Smooth muscle cell (in vitro differentiated cells): ENCODE measurements around the gene TM4SF1. TPM values are rescaled to one million over a fixed set of nuclear protein-coding genes. Genes with fewer than 3 reads are reported as not detected.
A peak's percentile ranks its signal among the peaks of the same experiment; 100 is the strongest.

Source experiments
- DNase-seq: peaks from one replicate; lab custom pipeline; 2025; ENCODE audit not compliant: unreplicated experiment; lab: John Stamatoyannopoulos, UW
- H2AFZ ChIP-seq: fragments of 200-600 bp; sonication (generic); 2 replicates; pipeline ENCODE4 v1.6.0; 2016; ENCODE audit warnings: antibody characterized with exemption, low read depth, mild to moderate bottlenecking
- H3F3A ChIP-seq: fragments of 200-600 bp; sonication (generic); 2 replicates; pipeline ENCODE4 v1.6.0; 2017; ENCODE audit warnings: antibody characterized with exemption, low read depth
- H3K27ac ChIP-seq: fragments of 200-600 bp; sonication (generic); 2 replicates; pipeline ENCODE4 v1.5.1; 2016; ENCODE audit warnings: low read depth, mild to moderate bottlenecking
- H3K27me3 ChIP-seq: fragments of 200-600 bp; sonication (generic); 2 replicates; pipeline ENCODE4 v1.6.1; 2016; ENCODE audit warnings: low read depth, mild to moderate bottlenecking
- H3K36me3 ChIP-seq: fragments of 200-600 bp; sonication (generic); 2 replicates; pipeline ENCODE4 v1.5.1; 2016; ENCODE audit warnings: low read depth
- H3K4me1 ChIP-seq: fragments of 200-600 bp; sonication (generic); 2 replicates; pipeline ENCODE4 v1.5.1; 2016; ENCODE audit warnings: low read depth
- H3K4me2 ChIP-seq: fragments of 200-600 bp; sonication (generic); 2 replicates; pipeline ENCODE4 v1.6.0; 2016; ENCODE audit warnings: mild to moderate bottlenecking
- H3K4me3 ChIP-seq: fragments of 200-600 bp; sonication (generic); 2 replicates; pipeline ENCODE4 v1.5.1; 2016; ENCODE audit warnings: mild to moderate bottlenecking
- H3K79me2 ChIP-seq: fragments of 200-600 bp; sonication (generic); 2 replicates; pipeline ENCODE4 v1.6.0; 2016; ENCODE audit warnings: low read depth, mild to moderate bottlenecking
- H3K9ac ChIP-seq: fragments of 200-600 bp; sonication (generic); 2 replicates; pipeline ENCODE4 v1.6.0; 2016; ENCODE audit warnings: low read depth
- H3K9me3 ChIP-seq: fragments of 200-600 bp; sonication (generic); replicated peaks from 2 replicates; pipeline ENCODE4 v1.5.1; 2016; ENCODE audit warnings: low read depth
- H4K20me1 ChIP-seq: fragments of 200-600 bp; sonication (generic); 2 replicates; pipeline ENCODE4 v1.6.0; 2016; ENCODE audit warnings: low read depth
- WGBS: methylation state at CpG from one replicate; pipeline ENCODE4 v1.1.7; 2016; ENCODE audit warnings: low lambda C conversion rate; 5-methylcytosine and 5-hydroxymethylcytosine counted together
- polyA plus RNA-seq: library from polyadenylated mRNA; unstranded; fragments of >200 nt; fragmentation: Nextera tagmentation; extraction: Ambion mirVana; gene quantifications from 2 replicates; pipeline ENCODE4 v1.2.1, GENCODE V29; 2016
- total RNA-seq: library from RNA; depleted of rRNA; stranded (reverse); fragments of >200 nt; gene quantifications from 2 replicates; pipeline ENCODE4 v1.2.3, GENCODE V29; 2014
- TF ChIP-seq, protein P1 (sequence below): fragments of 200-600 bp; sonication (generic); IDR thresholded peaks from 2 replicates; pipeline ENCODE4 v1.5.1; 2017; ENCODE audit warnings: borderline replicate concordance, mild to moderate bottlenecking, antibody characterized with exemption; ENCODE audit not compliant: insufficient read depth, poor library complexity, severe bottlenecking

Gene TM4SF1
- total and polyA plus RNA-seq, 2 experiments from 2014 or later: 37.5 to 134 TPM

DNA sequence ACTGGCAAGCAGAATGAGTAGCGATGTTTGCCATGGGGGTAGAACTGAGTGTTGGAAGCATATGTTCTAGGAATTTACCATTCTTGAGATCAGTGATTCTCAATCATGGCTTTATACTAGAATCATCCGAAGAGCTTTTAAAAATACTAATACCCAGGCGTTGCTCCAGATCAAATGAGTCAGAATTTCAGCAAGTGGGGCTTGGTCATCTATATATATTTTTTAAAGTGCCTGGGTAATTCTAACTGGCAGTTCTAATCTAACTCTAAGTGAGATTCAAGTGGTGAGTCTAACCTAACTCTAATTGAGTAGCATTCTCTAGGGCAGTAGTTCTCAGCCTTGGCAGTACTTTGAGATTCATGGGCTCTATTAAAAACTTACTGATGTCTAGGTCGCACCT lies 20.8 kb downstream of the TM4SF1 start:
- Histone ChIP-seq H3K9me3 (no peaks in the 10 kb centered on the region), H3K4me1 (no peaks in the 10 kb centered on the region), H3K79me2 (no peaks in the 10 kb centered on the region), H3K27ac (no peak overlapping the region), H3K36me3 (no peaks in the 10 kb centered on the region), H3K4me2 (no peak overlapping the region), H2AFZ (no peak overlapping the region), H3K27me3 (no peaks in the 10 kb centered on the region), H3K9ac (no peak overlapping the region), H3K4me3 (no peak overlapping the region), H4K20me1 (no peaks in the 10 kb centered on the region), H3F3A (no peaks in the 10 kb centered on the region)
- TF ChIP-seq, protein P1, sequence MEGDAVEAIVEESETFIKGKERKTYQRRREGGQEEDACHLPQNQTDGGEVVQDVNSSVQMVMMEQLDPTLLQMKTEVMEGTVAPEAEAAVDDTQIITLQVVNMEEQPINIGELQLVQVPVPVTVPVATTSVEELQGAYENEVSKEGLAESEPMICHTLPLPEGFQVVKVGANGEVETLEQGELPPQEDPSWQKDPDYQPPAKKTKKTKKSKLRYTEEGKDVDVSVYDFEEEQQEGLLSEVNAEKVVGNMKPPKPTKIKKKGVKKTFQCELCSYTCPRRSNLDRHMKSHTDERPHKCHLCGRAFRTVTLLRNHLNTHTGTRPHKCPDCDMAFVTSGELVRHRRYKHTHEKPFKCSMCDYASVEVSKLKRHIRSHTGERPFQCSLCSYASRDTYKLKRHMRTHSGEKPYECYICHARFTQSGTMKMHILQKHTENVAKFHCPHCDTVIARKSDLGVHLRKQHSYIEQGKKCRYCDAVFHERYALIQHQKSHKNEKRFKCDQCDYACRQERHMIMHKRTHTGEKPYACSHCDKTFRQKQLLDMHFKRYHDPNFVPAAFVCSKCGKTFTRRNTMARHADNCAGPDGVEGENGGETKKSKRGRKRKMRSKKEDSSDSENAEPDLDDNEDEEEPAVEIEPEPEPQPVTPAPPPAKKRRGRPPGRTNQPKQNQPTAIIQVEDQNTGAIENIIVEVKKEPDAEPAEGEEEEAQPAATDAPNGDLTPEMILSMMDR: no peak
- DNase-seq: no peak
- 94% methylated on average over 4 of the region's 4 CpGs for WGBS

DNA sequence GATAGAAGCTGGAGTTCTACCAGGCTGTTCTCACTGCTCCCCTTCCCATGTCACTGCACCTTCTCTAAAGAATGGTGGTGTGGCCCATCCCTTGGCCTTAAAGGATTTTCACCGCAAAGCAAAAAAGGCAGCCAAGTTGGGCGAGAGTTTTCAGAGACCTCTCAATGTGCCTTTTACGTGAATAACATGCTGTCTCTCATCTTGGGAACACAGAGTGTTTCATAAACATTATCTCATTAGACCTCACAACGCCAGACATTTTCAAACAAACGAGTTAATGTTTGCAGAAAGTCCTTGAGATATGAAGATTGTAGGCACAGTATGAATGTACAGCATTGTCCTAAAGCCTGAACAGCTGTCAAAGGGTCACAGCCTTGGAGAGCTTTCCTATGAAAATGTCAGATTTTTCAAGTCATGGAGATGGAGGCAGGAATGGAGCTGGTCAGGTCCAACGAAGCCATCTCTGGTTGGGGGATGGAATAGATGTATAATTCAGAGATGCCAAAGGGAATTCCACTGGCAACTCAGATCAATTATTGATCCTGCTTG lies 21.3 kb downstream of the TM4SF1 start:
- Histone ChIP-seq H3K4me2 (no peak overlapping the region), H3K4me3 (no peak overlapping the region), H4K20me1 (no peaks in the 10 kb centered on the region), H3K27me3 (no peaks in the 10 kb centered on the region), H3K9ac (no peak overlapping the region), H3F3A (no peaks in the 10 kb centered on the region), H3K27ac (no peak overlapping the region), H3K9me3 (no peaks in the 10 kb centered on the region), H2AFZ (no peak overlapping the region), H3K36me3 (no peaks in the 10 kb centered on the region), H3K4me1 (no peaks in the 10 kb centered on the region), H3K79me2 (no peaks in the 10 kb centered on the region)
- TF ChIP-seq, protein P1: no peak
- DNase-seq: no peak
- 68% methylated on average over 6 of the region's 6 CpGs for WGBS

DNA sequence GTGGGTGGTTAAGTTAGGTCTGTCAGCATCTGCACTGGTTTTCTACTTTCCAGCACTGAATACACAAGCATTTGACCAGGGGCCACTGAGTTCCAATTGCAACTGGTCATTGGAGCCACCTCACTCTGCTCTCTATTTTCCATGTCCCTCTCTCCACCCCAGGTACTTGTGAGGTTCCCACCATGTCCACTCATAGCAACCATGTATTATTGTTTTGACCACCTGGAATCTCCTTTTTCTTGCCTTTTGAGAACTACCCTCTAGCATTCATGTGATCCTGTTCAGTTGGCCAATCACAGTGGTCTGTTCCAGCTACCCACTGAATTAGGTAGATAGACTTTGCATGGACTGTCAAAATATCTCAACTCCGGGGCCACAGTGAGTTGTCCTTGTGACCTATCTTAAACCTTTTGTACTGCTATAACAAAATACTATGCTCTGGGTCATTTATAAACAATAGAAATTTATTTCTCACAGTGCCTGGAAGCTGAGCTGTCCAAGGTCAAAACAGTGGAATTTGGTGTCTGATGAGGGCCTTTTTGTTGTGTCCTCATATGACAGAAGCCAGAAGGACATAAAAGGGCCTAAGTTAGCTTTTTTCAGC lies 23.8 kb downstream of the TM4SF1 start:
- Histone ChIP-seq H3K27ac (no peak overlapping the region), H3K4me2 (no peak overlapping the region), H4K20me1 (no peaks in the 10 kb centered on the region), H3K4me3 (no peak overlapping the region), H3F3A (no peaks in the 10 kb centered on the region), H3K9me3 (no peaks in the 10 kb centered on the region), H3K9ac (no peak overlapping the region), H3K79me2 (no peaks in the 10 kb centered on the region), H3K27me3 (no peaks in the 10 kb centered on the region), H3K4me1 (no peaks in the 10 kb centered on the region), H3K36me3 (no peaks in the 10 kb centered on the region), H2AFZ (no peak overlapping the region)
- DNase-seq: no peak
- TF ChIP-seq, protein P1: no peak
- 100% methylated on average over 1 of the region's 1 CpG for WGBS

DNA sequence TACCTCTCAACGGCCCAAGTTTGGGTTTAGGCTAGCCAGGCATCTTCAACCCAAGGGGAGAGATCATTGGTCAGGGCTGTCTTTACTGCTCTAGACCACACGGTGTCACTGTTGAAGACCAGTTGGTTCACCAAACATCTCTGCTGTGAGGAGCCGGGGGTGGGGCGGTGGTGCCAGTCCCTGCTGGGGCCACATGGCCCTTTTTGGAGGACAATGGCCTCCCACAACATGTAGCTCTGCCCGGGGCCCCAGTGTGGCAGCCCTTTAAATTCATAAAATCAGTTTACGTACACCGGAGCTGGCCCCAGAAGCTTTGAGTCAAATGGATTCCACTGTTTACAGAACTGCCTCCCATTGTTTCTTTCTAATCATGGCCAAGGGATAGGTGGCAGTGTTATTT lies 24.9 kb downstream of the TM4SF1 start:
- Histone ChIP-seq H2AFZ (no peak overlapping the region), H3K36me3 (no peaks in the 10 kb centered on the region), H3F3A (no peaks in the 10 kb centered on the region), H3K4me1 (no peaks in the 10 kb centered on the region), H4K20me1 (no peaks in the 10 kb centered on the region), H3K4me3 (no peak overlapping the region), H3K4me2 (no peak overlapping the region), H3K9me3 (no peaks in the 10 kb centered on the region), H3K27me3 (no peaks in the 10 kb centered on the region), H3K79me2 (no peaks in the 10 kb centered on the region), H3K9ac (no peak overlapping the region), H3K27ac (no peak overlapping the region)
- WGBS: 40% methylated on average over 7 of the region's 7 CpGs
- TF ChIP-seq, protein P1: peak; percentile 57
- DNase-seq: peak; percentile 1
